ENCODE results near the gene KMO. TPM values are rescaled to one million over a fixed set of nuclear protein-coding genes. Genes with fewer than 3 reads are reported as not detected.

KMO gene
- total and polyA plus RNA-seq, 2 donors (not counting 3 experiments of a cell fraction or from before 2014, with no cell fraction given): not detected

- H4K20me1 ChIP-seq (replicated peaks; ENCODE audit: control insufficient read depth, extremely low read depth, insufficient read depth, low read length): no peaks in the 10 kb centered on the region
- no peak overlapping the region for H3K4me3 ChIP-seq (replicated peaks in 1 of 3; ENCODE audit: insufficient read depth in 1 of 3, low read depth in 1 of 3, low read length in 3 of 3)
- no TSS peak for BruUV-seq (replicated peaks)
- POLR2A ChIA-PET: no interaction called here
- no peaks in the 10 kb centered on the region for H3K4me1 ChIP-seq (ENCODE audit: control insufficient read depth, extremely low read depth, insufficient read depth, low read length)
- DNase-seq (ENCODE audit: low read depth, low spot score) (no peak), FAIRE-seq (no peak)
- intact Hi-C loops (cut with micrococcal nuclease): no loop called here
- no peak overlapping the region for H3K9ac ChIP-seq (replicated peaks; ENCODE audit: extremely low read depth, insufficient read depth, low read length)
- no peak overlapping the region for H2AFZ ChIP-seq (ENCODE audit: low read depth, low read length)
- CTCF ChIA-PET: interaction anchor here (1.1 to 4.1 kb wide), 2 partner anchors 12 to 13 kb away, joined by 3 to 106 read pairs; no protein-coding TSS in a partner anchor
- dilution Hi-C loops (cut with MboI; ENCODE audit: extremely low pct_ligation_motif_present, low sequenced_read_pairs): no loop called here
- H3K9me1 ChIP-seq (replicated peaks; ENCODE audit: control insufficient read depth, extremely low read depth, insufficient read depth, low read length): no peaks in the 10 kb centered on the region
- TF ChIP-seq JUN (IDR thresholded peaks at IDR 0.05; ENCODE audit: borderline replicate concordance, insufficient read depth, insufficient read length, low read depth): no peak
- TF ChIP-seq GATA2 (IDR thresholded peaks at IDR 0.05; ENCODE audit: insufficient read depth, insufficient read length, low read depth, low read length): no peak
- no peak for TF ChIP-seq POLR2AphosphoS5 (IDR thresholded peaks at IDR 0.05; ENCODE audit: insufficient read depth, low read depth, low read length)
- TF ChIP-seq POLR2A (IDR thresholded peaks at IDR 0.05; ENCODE audit: low read depth, low read length): no peak
- TF ChIP-seq FOS (IDR thresholded peaks at IDR 0.05; ENCODE audit: borderline replicate concordance, insufficient read depth, low read length): no peak
- no peak for TF ChIP-seq EZH2 (IDR thresholded peaks at IDR 0.05; ENCODE audit: borderline replicate concordance, low read depth, low read length, severe bottlenecking)
- TF ChIP-seq MYC (IDR thresholded peaks at IDR 0.05; ENCODE audit: low read depth, low read length): no peak
- no peak for TF ChIP-seq MAX (IDR thresholded peaks at IDR 0.05; ENCODE audit: insufficient read depth, insufficient read length)
- no peak for TF ChIP-seq CTCF (IDR thresholded peaks at IDR 0.05; ENCODE audit: extremely low read depth in 1 of 2, insufficient read depth in 1 of 2, low read depth in 1 of 2, low read length in 2 of 2)
- no peak overlapping the region for H3K27ac ChIP-seq (ENCODE audit: insufficient read depth, low read depth, low read length)
- H3K4me2 ChIP-seq (ENCODE audit: insufficient read depth, low read length): no peak overlapping the region
- H3K79me2 ChIP-seq (ENCODE audit: control insufficient read depth, insufficient read depth, low read length): no peaks in the 10 kb centered on the region
- no peaks in the 10 kb centered on the region for H3K36me3 ChIP-seq (ENCODE audit: control insufficient read depth in 2 of 2, extremely low read depth in 1 of 2, insufficient read depth in 2 of 2, low read length in 2 of 2)
- no peaks in the 10 kb centered on the region for H3K27me3 ChIP-seq (ENCODE audit: control insufficient read depth in 2 of 2, insufficient read depth in 2 of 2, low read length in 2 of 2)
- H3K9me3 ChIP-seq (replicated peaks; ENCODE audit: control insufficient read depth, insufficient read depth, low read length): no peaks in the 10 kb centered on the region
Observed at GRCh38 chr1:241624935-241625334, 92.8 kb downstream of the KMO start.

Measured in endothelial cell of umbilical vein (primary cell).